Measurements from ENCODE around the gene LKAAEAR1.

LKAAEAR1 gene

DNA sequence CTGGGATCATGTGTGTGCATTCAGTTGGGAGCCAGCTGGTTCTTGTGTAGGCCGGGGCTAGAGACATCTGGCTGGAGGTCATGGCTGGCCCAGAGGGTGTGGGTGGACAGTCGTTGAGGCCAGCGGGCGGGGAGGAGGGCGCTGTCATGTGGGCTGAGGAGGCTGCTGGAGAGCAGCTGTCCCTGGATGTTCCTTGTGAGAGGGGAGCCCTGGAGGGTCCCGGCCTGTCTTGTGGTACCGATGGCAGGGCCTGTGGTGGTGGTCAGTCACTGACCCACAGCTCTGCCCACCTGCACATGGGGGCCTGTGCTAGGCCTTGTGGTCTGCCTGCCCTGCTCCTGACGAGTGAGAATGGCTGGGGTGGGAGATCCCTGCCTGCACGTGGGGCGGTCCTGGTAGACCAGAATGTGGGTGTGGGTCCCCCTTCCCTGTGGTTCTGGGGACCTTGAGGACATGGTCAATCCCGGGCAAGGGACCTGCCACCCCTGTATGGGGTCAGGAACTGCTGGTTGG, 50.2 kb downstream of the LKAAEAR1 start:
- DNase-seq: no peak

Data from activated CD4-positive, alpha-beta T cell treated with anti-CD3 and anti-CD28 coated beads for 1 hour (primary cell).